ENCODE results near the gene KIFC3. TPM values are rescaled to one million over a fixed set of nuclear protein-coding genes. Genes with fewer than 3 reads are reported as not detected.
"Not testable (repeated sequence)": the region's sequence is repeated elsewhere in the genome, so short reads cannot be mapped to it uniquely, and the experiment has no call there.

KIFC3 gene
- 1 to 10 TPM; 2.7 to 4.1 (median 3.2) TPM for total RNA-seq

DNA sequence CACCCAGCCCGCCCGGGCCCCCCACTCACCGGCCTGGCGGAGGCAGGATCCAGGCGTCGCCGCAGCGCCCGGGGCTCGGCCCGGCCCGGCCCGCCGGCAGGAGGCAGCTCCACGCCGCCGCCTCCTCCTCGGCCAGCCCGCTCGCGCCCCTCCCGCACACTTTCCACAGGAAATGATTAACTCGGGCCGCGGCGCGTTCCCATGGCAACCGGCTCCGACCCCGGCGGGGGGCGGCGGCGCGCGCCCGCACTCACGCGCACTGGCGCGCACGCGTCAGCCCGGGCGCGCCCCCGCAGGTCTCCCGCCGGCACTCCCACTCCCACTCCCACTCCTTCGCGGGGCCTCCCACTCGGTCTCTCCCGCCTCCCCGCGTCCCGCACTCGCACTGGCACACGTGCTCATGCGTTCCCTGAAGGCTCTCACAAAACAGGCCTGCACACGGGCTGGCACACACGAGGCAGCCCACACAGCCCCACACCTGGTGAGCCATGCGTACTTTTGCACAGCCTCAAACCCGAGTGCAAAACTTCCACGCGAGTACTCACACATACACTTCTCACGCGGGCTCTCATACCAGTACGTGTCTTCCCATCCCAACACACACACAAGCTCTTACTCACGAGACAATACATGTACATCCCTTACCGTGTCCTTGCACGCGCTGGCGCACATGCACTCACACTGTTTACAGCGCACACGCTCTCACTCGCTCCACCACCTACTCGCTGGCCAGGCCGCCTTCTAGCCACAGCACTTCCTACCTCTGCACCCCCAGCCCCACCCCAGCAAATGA lies at the start of gene KIFC3:
TSS of gene KIFC3 (minus strand) at position 151 of the 793 bp plus-strand sequence. CDS start 4,248 bp downstream, outside the sequence.
- H3K4me1 Mint-ChIP-seq (ENCODE audit: low read depth) = peaks cover 31% of the 10 kb centered on the region
- ATAC-seq (peak; percentile 73 to 83), DNase-seq (peak; percentile 71)
- H3K9me3 Mint-ChIP-seq = no peaks in the 10 kb centered on the region
- no peaks in the 10 kb centered on the region for H3K36me3 Mint-ChIP-seq (ENCODE audit: insufficient read depth)
- H3K27me3 Mint-ChIP-seq (ENCODE audit: low read depth) = peaks cover 30% of the 10 kb centered on the region
- peak within 1 kb of the TSS; percentile 86 for H3K4me3 Mint-ChIP-seq

DNA sequence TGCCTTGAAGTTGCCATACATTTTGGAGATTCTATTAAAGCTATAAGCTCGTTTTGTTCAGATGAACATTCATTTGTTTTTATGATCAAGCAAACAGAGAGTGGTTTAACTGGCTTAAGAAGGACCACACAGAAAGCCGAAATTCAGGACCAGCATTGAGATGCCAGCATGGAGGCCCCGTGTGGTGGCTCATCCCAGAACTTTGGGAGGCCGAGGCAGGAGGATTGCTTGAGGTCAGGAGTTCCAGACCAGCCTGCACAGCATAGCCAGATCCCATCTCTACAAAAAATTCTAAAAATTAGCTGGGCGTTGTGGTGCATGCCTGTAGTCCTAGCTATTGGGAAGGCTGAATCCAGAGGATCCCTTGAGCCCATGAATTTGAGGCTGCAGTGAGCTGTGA lies 45.9 kb upstream of the KIFC3 start:
- Mint-ChIP-seq H3K9me3 (no peaks in the 10 kb centered on the region), H3K4me1 (ENCODE audit: low read depth) (no peaks in the 10 kb centered on the region), H3K27me3 (ENCODE audit: low read depth) (peaks cover 3% of the 10 kb centered on the region), H3K36me3 (ENCODE audit: insufficient read depth) (no peaks in the 10 kb centered on the region), H3K4me3 (no peak overlapping the region)
- DNase-seq (no peak), ATAC-seq (no peak)

DNA sequence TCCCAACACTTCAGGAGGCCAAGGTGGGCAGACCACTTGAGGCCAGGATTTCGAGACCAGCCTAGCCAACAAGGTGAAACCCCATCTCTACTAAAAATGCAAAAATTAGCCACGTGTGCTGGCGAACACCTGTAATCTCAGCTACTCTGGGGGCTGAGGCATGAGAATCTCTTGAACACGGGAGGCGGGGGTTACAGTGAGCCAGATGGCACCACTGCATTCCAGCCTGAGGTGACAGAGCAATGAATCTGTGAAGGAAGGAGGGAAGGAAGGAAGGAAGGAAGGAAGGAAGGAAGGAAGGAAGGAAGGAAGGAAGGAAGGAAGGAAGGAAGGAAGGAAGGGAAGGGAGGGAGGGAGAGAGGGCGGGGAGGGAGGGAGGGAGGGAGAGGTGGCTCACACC lies 44.6 kb upstream of the KIFC3 start:
- not testable (repeated sequence) for ATAC-seq; H3K27me3 Mint-ChIP-seq (ENCODE audit: low read depth); DNase-seq; H3K4me1 Mint-ChIP-seq (ENCODE audit: low read depth); H3K36me3 Mint-ChIP-seq (ENCODE audit: insufficient read depth); H3K4me3 Mint-ChIP-seq; H3K9me3 Mint-ChIP-seq

DNA sequence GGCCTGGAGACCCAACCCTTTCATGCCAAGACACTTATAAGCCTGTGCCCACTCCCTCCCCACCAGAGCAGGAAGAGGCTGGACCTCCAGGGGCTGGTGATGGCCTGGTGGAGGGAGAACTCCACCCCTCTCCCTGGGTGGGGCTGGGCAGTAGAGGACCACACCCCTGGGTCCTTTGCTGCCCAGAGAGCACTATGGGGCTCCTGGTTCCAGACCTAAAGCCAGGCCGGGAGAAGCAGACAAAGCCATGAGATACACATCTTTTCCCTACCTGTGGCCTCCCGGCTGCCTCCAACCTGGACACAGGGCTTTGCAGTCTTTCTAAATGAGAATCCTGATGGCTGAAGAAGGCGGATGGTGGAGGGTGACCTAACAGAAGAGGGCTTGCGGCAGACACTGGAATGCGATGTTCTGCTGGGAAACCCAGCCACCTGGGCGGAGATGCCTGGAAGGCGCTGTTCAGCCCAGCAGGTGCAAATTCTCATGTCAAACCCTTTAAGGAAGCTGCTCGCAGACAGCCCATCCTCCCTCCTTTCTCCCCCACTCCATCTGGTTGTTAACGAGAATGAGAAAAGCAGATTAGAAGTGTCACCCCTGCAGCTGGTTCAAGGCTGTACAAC lies 43.9 kb upstream of the KIFC3 start:
- H3K27me3 Mint-ChIP-seq (ENCODE audit: low read depth) = no peaks in the 10 kb centered on the region
- H3K36me3 Mint-ChIP-seq (ENCODE audit: insufficient read depth) = no peaks in the 10 kb centered on the region
- no peak overlapping the region for H3K4me3 Mint-ChIP-seq
- no peaks in the 10 kb centered on the region for H3K4me1 Mint-ChIP-seq (ENCODE audit: low read depth)
- ATAC-seq (no peak), DNase-seq (no peak)
- no peaks in the 10 kb centered on the region for H3K9me3 Mint-ChIP-seq

DNA sequence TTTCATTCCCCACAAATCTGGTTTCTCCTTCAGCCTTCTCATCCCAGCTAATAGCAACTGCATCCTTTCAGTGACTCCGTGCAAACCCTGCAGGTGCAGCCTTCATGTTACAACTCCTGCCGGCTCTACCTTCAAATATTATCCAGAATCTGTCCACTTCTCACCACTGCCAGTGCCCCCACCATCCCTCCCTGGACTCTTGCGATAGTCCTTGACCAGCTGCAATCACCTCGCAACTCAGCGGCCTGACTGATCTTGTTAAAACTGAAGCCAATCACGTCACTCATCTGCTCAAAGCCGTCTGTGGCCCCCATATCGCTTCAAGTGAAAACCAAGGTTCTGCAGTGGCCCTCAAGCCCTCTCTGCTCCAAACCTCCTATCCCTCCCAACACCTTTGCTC lies 42.8 kb upstream of the KIFC3 start:
- H3K27me3 Mint-ChIP-seq (ENCODE audit: low read depth) = no peaks in the 10 kb centered on the region
- no peaks in the 10 kb centered on the region for H3K36me3 Mint-ChIP-seq (ENCODE audit: insufficient read depth)
- H3K9me3 Mint-ChIP-seq = no peaks in the 10 kb centered on the region
- no peaks in the 10 kb centered on the region for H3K4me1 Mint-ChIP-seq (ENCODE audit: low read depth)
- ATAC-seq (no peak), DNase-seq (no peak)
- no peak overlapping the region for H3K4me3 Mint-ChIP-seq

DNA sequence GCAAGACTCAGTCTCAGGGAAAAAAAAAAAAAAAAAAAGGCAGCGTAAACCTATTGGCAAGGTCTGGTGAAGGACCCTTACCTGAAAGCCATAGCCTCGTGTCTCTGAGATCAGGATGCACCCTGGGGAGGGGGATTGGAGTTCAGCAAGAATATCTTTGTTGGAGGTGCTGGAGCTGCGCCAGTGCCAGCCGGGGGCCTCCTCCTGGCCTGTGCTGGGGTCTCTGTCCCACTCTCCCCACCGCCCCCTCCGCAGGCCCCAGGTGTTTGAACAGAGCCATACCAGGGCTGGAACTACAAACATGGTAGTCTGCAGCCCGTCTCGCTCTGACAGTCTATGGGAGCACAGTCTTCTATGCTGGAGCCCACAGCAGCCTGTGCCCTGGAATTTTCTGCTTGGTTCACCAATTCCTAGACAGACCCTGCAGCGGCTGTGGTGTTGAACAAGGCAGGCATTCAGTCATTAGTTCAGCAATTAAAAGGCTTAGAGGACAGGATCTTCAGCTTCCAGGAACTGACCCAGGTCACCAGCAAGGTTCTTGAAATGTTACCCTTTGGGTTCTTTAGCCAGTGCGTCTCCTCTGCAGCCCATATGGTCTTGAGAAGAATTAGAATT lies 42.2 kb upstream of the KIFC3 start:
- no peak for ATAC-seq

DNA sequence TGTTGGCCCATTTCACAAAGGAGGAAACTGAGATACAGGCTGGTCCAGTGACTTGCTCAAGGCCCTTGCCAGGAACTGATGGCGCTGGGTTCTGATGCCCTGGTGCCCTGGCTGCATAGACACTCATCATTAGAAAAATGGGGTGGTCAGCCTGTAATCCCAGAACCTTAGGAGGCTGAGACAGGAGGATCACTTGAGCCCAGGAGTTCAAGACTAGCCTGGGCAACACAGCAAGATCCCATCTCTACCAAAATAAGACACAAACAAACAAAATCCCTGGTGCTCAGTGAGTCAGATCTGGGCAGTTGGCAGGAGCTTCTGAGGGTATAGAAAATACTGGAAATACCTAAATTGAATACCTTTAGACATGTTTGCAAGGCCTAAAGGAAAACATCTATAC lies 41.1 kb upstream of the KIFC3 start:
- Mint-ChIP-seq H3K27me3 (ENCODE audit: low read depth) (no peaks in the 10 kb centered on the region), H3K9me3 (no peaks in the 10 kb centered on the region), H3K4me1 (ENCODE audit: low read depth) (no peaks in the 10 kb centered on the region), H3K4me3 (no peak overlapping the region), H3K36me3 (ENCODE audit: insufficient read depth) (no peaks in the 10 kb centered on the region)
- DNase-seq (no peak), ATAC-seq (no peak)

More for the DNA sequence above, 42.2 kb upstream of the KIFC3 start:
- no peaks in the 10 kb centered on the region for H3K4me1 Mint-ChIP-seq (ENCODE audit: low read depth)
- H3K9me3 Mint-ChIP-seq = no peaks in the 10 kb centered on the region
- H3K4me3 Mint-ChIP-seq = no peak overlapping the region
- DNase-seq = no peak
- H3K27me3 Mint-ChIP-seq (ENCODE audit: low read depth) = no peaks in the 10 kb centered on the region
- H3K36me3 Mint-ChIP-seq (ENCODE audit: insufficient read depth) = no peaks in the 10 kb centered on the region

DNA sequence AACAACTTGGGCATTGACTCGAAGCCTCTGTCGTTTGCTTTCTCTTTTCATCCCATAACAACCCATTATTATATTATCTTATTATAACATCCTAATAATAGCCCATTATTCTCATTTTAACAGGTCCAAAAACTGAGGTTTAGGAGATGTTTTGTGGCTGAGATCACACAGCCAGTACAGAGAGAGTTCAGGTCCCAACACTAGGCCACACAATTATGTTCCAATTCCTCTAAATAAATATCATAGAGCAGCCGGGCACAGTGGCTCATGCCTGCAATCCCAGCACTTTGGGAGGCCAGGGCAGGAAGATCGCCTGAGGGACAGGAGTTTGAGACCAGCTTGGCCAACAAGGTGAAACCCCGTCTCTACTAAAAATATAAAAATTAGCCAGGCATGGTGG lies 40.3 kb upstream of the KIFC3 start:
- Mint-ChIP-seq H3K9me3 (no peaks in the 10 kb centered on the region), H3K4me1 (ENCODE audit: low read depth) (no peaks in the 10 kb centered on the region)
- ATAC-seq = no peak

GRCh38 chr16:57840833-57841232 lies 38.5 kb upstream of the KIFC3 start:
- H3K9me3 Mint-ChIP-seq = no peaks in the 10 kb centered on the region
- H3K4me1 Mint-ChIP-seq (ENCODE audit: low read depth) = no peaks in the 10 kb centered on the region
- H3K27me3 Mint-ChIP-seq (ENCODE audit: low read depth) = peaks cover 2% of the 10 kb centered on the region
- H3K36me3 Mint-ChIP-seq (ENCODE audit: insufficient read depth) = no peaks in the 10 kb centered on the region
- H3K4me3 Mint-ChIP-seq = no peak overlapping the region
- ATAC-seq (no peak), DNase-seq (no peak)

More for the DNA sequence above, 40.3 kb upstream of the KIFC3 start:
- DNase-seq = no peak
- H3K27me3 Mint-ChIP-seq (ENCODE audit: low read depth) = no peaks in the 10 kb centered on the region
- H3K36me3 Mint-ChIP-seq (ENCODE audit: insufficient read depth) = no peaks in the 10 kb centered on the region
- no peak overlapping the region for H3K4me3 Mint-ChIP-seq

- no peak overlapping the region for H3K4me3 Mint-ChIP-seq
- peaks cover 6% of the 10 kb centered on the region for H3K27me3 Mint-ChIP-seq (ENCODE audit: low read depth)
- no peaks in the 10 kb centered on the region for H3K9me3 Mint-ChIP-seq
- H3K36me3 Mint-ChIP-seq (ENCODE audit: insufficient read depth) = no peaks in the 10 kb centered on the region
- ATAC-seq = no peak
- DNase-seq = no peak
- no peaks in the 10 kb centered on the region for H3K4me1 Mint-ChIP-seq (ENCODE audit: low read depth)
Measured at GRCh38 chr16:57838161-57838560, 35.9 kb upstream of the KIFC3 start.

- Mint-ChIP-seq H3K9me3 (no peaks in the 10 kb centered on the region), H3K27me3 (ENCODE audit: low read depth) (peaks cover 6% of the 10 kb centered on the region), H3K4me3 (no peak overlapping the region), H3K4me1 (ENCODE audit: low read depth) (no peaks in the 10 kb centered on the region), H3K36me3 (ENCODE audit: insufficient read depth) (no peaks in the 10 kb centered on the region)
- ATAC-seq = no peak
- no peak for DNase-seq
Measured at GRCh38 chr16:57837305-57838125, 35.2 kb upstream of the KIFC3 start.

- not testable (repeated sequence) for H3K36me3 Mint-ChIP-seq (ENCODE audit: insufficient read depth); H3K4me1 Mint-ChIP-seq (ENCODE audit: low read depth); H3K4me3 Mint-ChIP-seq; H3K9me3 Mint-ChIP-seq; DNase-seq; ATAC-seq; H3K27me3 Mint-ChIP-seq (ENCODE audit: low read depth)
Measured at GRCh38 chr16:57835439-57835838, 33.1 kb upstream of the KIFC3 start.

DNA sequence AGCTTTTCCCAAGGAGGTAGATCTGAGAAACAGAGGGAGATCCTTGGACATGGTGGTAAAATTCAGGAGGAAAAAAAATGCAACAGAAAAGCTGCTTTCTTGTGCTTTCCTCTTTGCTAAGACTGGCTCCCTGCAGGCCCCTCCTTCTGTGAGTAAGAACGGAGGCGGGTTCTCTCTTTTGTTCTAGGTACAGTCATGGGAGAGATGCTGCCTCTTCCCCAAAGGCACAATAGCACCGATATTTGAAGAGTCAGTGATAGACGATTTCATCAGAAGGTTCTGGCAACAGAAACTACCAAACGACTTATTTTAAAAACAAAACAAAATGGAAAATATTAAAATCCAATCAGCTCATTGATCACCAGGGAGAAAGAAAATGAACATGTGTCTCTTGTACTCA lies 32.6 kb upstream of the KIFC3 start:
- no peaks in the 10 kb centered on the region for H3K4me1 Mint-ChIP-seq (ENCODE audit: low read depth)
- no peaks in the 10 kb centered on the region for H3K9me3 Mint-ChIP-seq
- ATAC-seq (no peak), DNase-seq (no peak)
- H3K36me3 Mint-ChIP-seq (ENCODE audit: insufficient read depth) = no peaks in the 10 kb centered on the region
- peaks cover 8% of the 10 kb centered on the region for H3K27me3 Mint-ChIP-seq (ENCODE audit: low read depth)
- no peak overlapping the region for H3K4me3 Mint-ChIP-seq

- Mint-ChIP-seq H3K4me3 (no peak overlapping the region), H3K27me3 (ENCODE audit: low read depth) (peaks cover 8% of the 10 kb centered on the region), H3K9me3 (no peaks in the 10 kb centered on the region), H3K36me3 (ENCODE audit: insufficient read depth) (no peaks in the 10 kb centered on the region), H3K4me1 (ENCODE audit: low read depth) (no peaks in the 10 kb centered on the region)
- no peak for DNase-seq
- no peak for ATAC-seq
Measured at GRCh38 chr16:57830890-57831484, 28.7 kb upstream of the KIFC3 start.
